Measurements from ENCODE around the gene HOMER3. TPM values are rescaled to one million over a fixed set of nuclear protein-coding genes. Genes with fewer than 3 reads are reported as not detected.

HOMER3 gene
- 1 to 10 TPM; 1.0 to 1.3 TPM for total RNA-seq

GRCh38 chr19:18940769-18941627 is at the start of gene HOMER3:
Gene HOMER3, minus strand, starts transcription at chr19:18941217. Its CDS starts 2,235 bp downstream, at chr19:18938982.
- POLR2A ChIA-PET, result no interaction called here
- CTCF ChIA-PET, result interaction anchor here (1.0 kb wide), 1 partner anchor 11 kb away, joined by 5 read pairs; no protein-coding TSS in a partner anchor

GRCh38 chr19:18990128-18990708 is 49.2 kb upstream of the HOMER3 start:
- CTCF ChIA-PET, result interaction anchor here (0.5 kb wide), 1 partner anchor 126 kb away, joined by 3 read pairs; no protein-coding TSS in a partner anchor

GRCh38 chr19:18989316-18989715 is 48.3 kb upstream of the HOMER3 start:
- CTCF ChIA-PET, result interaction anchor here (0.5 kb wide), 1 partner anchor 125 kb away, joined by 3 read pairs; no protein-coding TSS in a partner anchor
- POLR2A ChIA-PET, result no interaction called here

More at GRCh38 chr19:18990128-18990708, 49.2 kb upstream of the HOMER3 start:
- POLR2A ChIA-PET, result no interaction called here

GRCh38 chr19:18987456-18987855 is 46.4 kb upstream of the HOMER3 start:
- CTCF ChIA-PET, result interaction anchor here (0.8 to 1.3 kb wide), 3 partner anchors 70 to 105 kb away, joined by 3 to 5 read pairs (median 3); partner anchors contain the start of gene SLC25A42
- POLR2A ChIA-PET, result no interaction called here

GRCh38 chr19:18985257-18985656 is 44.2 kb upstream of the HOMER3 start:
- ChIA-PET CTCF (no interaction called here), POLR2A (no interaction called here)

GRCh38 chr19:18984251-18984650 is 43.2 kb upstream of the HOMER3 start:
- POLR2A ChIA-PET, result no interaction called here
- CTCF ChIA-PET, result no interaction called here

GRCh38 chr19:18982669-18983068 is 41.7 kb upstream of the HOMER3 start:
- CTCF ChIA-PET, result no interaction called here
- POLR2A ChIA-PET, result interaction anchor here (0.6 kb wide), 1 partner anchor 65 kb away, joined by 3 read pairs; no protein-coding TSS in a partner anchor

GRCh38 chr19:18980432-18981020 is 39.5 kb upstream of the HOMER3 start:
- POLR2A ChIA-PET, result no interaction called here
- CTCF ChIA-PET, result interaction anchor here (0.6 to 1.2 kb wide), 2 partner anchors 21 to 634 kb away, joined by 3 to 4 read pairs; no protein-coding TSS in a partner anchor

- CTCF ChIA-PET, result no interaction called here
- POLR2A ChIA-PET, result no interaction called here
Observed at GRCh38 chr19:18978616-18979015, 37.6 kb upstream of the HOMER3 start.

GRCh38 chr19:18975869-18976268 is 34.9 kb upstream of the HOMER3 start:
- CTCF ChIA-PET, result interaction anchor here (0.7 kb wide), 1 partner anchor 231 kb away, joined by 4 read pairs; no protein-coding TSS in a partner anchor
- POLR2A ChIA-PET, result no interaction called here

GRCh38 chr19:18975011-18975410 is 34.0 kb upstream of the HOMER3 start:
- CTCF ChIA-PET, result interaction anchor here (0.7 kb wide), 2 partner anchors 78 to 230 kb away, joined by 3 to 4 read pairs; no protein-coding TSS in a partner anchor
- POLR2A ChIA-PET, result no interaction called here

GRCh38 chr19:18972851-18973250 is 31.8 kb upstream of the HOMER3 start:
- ChIA-PET POLR2A (interaction anchor here (0.6 to 0.7 kb wide), 2 partner anchors 104 to 273 kb away, joined by 4 to 7 read pairs; no protein-coding TSS in a partner anchor), CTCF (interaction anchor here (0.7 kb wide), 1 partner anchor 40 kb away, joined by 3 read pairs; no protein-coding TSS in a partner anchor)

- ChIA-PET POLR2A (interaction anchor here (0.6 to 0.7 kb wide), 2 partner anchors 104 to 272 kb away, joined by 4 to 7 read pairs; no protein-coding TSS in a partner anchor), CTCF (interaction anchor here (0.7 kb wide), 1 partner anchor 41 kb away, joined by 3 read pairs; no protein-coding TSS in a partner anchor)
Observed at GRCh38 chr19:18972301-18972811, 31.3 kb upstream of the HOMER3 start.

GRCh38 chr19:18969931-18970659 is 29.1 kb upstream of the HOMER3 start:
- POLR2A ChIA-PET, result interaction anchor here (0.6 kb wide), 1 partner anchor 53 kb away, joined by 12 read pairs; no protein-coding TSS in a partner anchor

GRCh38 chr19:18967358-18968146 is 26.5 kb upstream of the HOMER3 start:
- ChIA-PET CTCF (no interaction called here), POLR2A (no interaction called here)

More at GRCh38 chr19:18969931-18970659, 29.1 kb upstream of the HOMER3 start:
- CTCF ChIA-PET, result no interaction called here

- POLR2A ChIA-PET, result no interaction called here
- CTCF ChIA-PET, result interaction anchor here (0.7 kb wide), 1 partner anchor 1608 kb away, joined by 3 read pairs; no protein-coding TSS in a partner anchor
Observed at GRCh38 chr19:18966307-18966706, 25.3 kb upstream of the HOMER3 start.

GRCh38 chr19:18964121-18964520 is 23.1 kb upstream of the HOMER3 start:
- POLR2A ChIA-PET, result no interaction called here
- CTCF ChIA-PET, result no interaction called here

Data from activated CD8-positive, alpha-beta memory T cell treated with anti-CD3 and anti-CD28 coated beads for 36 hours (primary cell).